HepG2 (cell line): ENCODE measurements around the gene CLIC1. TPM values are rescaled to one million over a fixed set of nuclear protein-coding genes. Genes with fewer than 3 reads are reported as not detected.

Source experiments
- ATAC-seq: fragments of 200-7000 bp; cut with Tn5 transposase; 3 replicates; pipeline ENCODE4 v1.9.1; 2020; ENCODE audit warnings: mild to moderate bottlenecking, moderate library complexity
- BruUV-seq: library from RNA; stranded (reverse); fragments of 400-500 nt; replicated peaks from 2 replicates; lab custom pipeline; 2021; lab: Mats Ljungman, UMichigan
- CTCF ChIA-PET: fragments of 300-600 bp; formaldehyde crosslinking; extraction: SDS; loops from one replicate; lab custom pipeline; 2021; ENCODE audit warnings: low total read pairs, inconsistent platforms, low intra/inter-chr PET ratio; lab: Yijun Ruan, JAX
- POLR2A ChIA-PET: fragments of 350-600 bp; sonication (Branson Sonifier 250); formaldehyde crosslinking; loops from one replicate; lab custom pipeline; 2020; ENCODE audit warnings: antibody characterized with exemption, inconsistent platforms; lab: Yijun Ruan, JAX
- DNase-seq: peaks from one replicate; pipeline ENCODE4 v3.0.0-alpha.2; 2015; ENCODE audit warnings: low spot score
- FAIRE-seq: peaks from 3 replicates; lab custom pipeline; 2011; peaks lifted over from hg19 to GRCh38; lab: Jason Lieb, UNC
- H2AFZ ChIP-seq: one replicate; pipeline ENCODE4 v1.6.1; 2011; ENCODE audit warnings: low read length, inconsistent platforms
- H3K27ac ChIP-seq: fragments of 300-600 bp; 3 replicates; pipeline ENCODE4 v1.8.0; 2011; ENCODE audit warnings: mixed run types, mild to moderate bottlenecking, mixed read lengths, low read length, inconsistent platforms; ENCODE audit not compliant: insufficient read depth; ENCODE audit errors: extremely low read length
- H3K27me3 ChIP-seq, 2 experiments: fragments of 200-600 bp in 1 of 2; 2 replicates in 1 of 2; 3 replicates in 1 of 2; pipeline versions ENCODE4 v1.6.0 to v1.8.0; 2011; ENCODE audit warnings: low read length in 2 of 2, mild to moderate bottlenecking in 2 of 2, moderate library complexity in 2 of 2, inconsistent platforms in 1 of 2; ENCODE audit not compliant: insufficient read depth in 2 of 2, control insufficient read depth in 1 of 2
- H3K36me3 ChIP-seq, 2 experiments: fragments of 200-600 bp in 1 of 2; replicated peaks in 1 of 2; 2 replicates in 1 of 2; 3 replicates in 1 of 2; pipeline versions ENCODE4 v1.5.1 to v1.8.0; 2011; ENCODE audit warnings: low read length in 2 of 2, inconsistent platforms in 1 of 2; ENCODE audit not compliant: insufficient read depth in 2 of 2, control insufficient read depth in 1 of 2
- H3K4me1 ChIP-seq: 2 replicates; pipeline ENCODE4 v1.5.1; 2012; ENCODE audit warnings: low read length, inconsistent platforms; ENCODE audit not compliant: insufficient read depth
- H3K4me2 ChIP-seq: 2 replicates; pipeline ENCODE4 v1.6.0; 2011; ENCODE audit warnings: low read depth, low read length, inconsistent platforms
- H3K4me3 ChIP-seq, 3 experiments: fragments of 200-600 bp in 1 of 3; sonication (generic), shearing (Covaris generic) in 1 of 3; replicated peaks in 1 of 3; 2 replicates each; pipeline ENCODE4 v1.5.1; 2011 to 2016; ENCODE audit warnings: low read length in 3 of 3, inconsistent platforms in 2 of 3, low read depth in 2 of 3, mild to moderate bottlenecking in 2 of 3, control low read depth in 1 of 3, mixed read lengths in 1 of 3; ENCODE audit not compliant: insufficient read depth in 1 of 3
- H3K79me2 ChIP-seq: one replicate; pipeline ENCODE4 v1.6.1; 2011; ENCODE audit warnings: low read length, inconsistent platforms; ENCODE audit not compliant: insufficient read depth
- H3K9ac ChIP-seq: 2 replicates; pipeline ENCODE4 v1.6.0; 2011; ENCODE audit warnings: mild to moderate bottlenecking, low read depth, low read length, inconsistent platforms; ENCODE audit not compliant: insufficient read depth
- H3K9me3 ChIP-seq: 2 replicates; pipeline ENCODE4 v1.5.1; 2012; ENCODE audit warnings: mild to moderate bottlenecking, low read length
- H4K20me1 ChIP-seq: 2 replicates; pipeline ENCODE4 v1.6.0; 2011; ENCODE audit warnings: inconsistent platforms, mild to moderate bottlenecking, low read length, moderate library complexity; ENCODE audit not compliant: insufficient read depth
- AGO2 ChIP-seq: fragments of 200-400 bp; formaldehyde crosslinking; optimal IDR thresholded peaks from 2 replicates; pipeline ENCODE3; 2017; ENCODE audit warnings: mild to moderate bottlenecking, low read depth, low read length, moderate library complexity
- CREM ChIP-seq, 2 experiments: sonication (generic) in 1 of 2; formaldehyde crosslinking in 1 of 2; IDR thresholded peaks; 2 replicates each; pipeline versions ENCODE4 v1.4.0 to v1.6.1; 2016 to 2020; ENCODE audit warnings: antibody characterized with exemption in 1 of 2, mild to moderate bottlenecking in 1 of 2, missing genetic modification reagents in 1 of 2
- RBFOX2 ChIP-seq: fragments of 200-400 bp; formaldehyde crosslinking; IDR thresholded peaks from 2 replicates; pipeline ENCODE4 v1.6.1; 2017; ENCODE audit warnings: low read depth, mild to moderate bottlenecking, low read length
- ZNF687 ChIP-seq: sonication (generic); formaldehyde crosslinking; IDR thresholded peaks from 2 replicates; pipeline ENCODE4 v1.5.1; 2020; ENCODE audit warnings: mild to moderate bottlenecking, missing genetic modification reagents, moderate library complexity
- ZNF768 ChIP-seq: sonication (generic); formaldehyde crosslinking; IDR thresholded peaks from 2 replicates; pipeline ENCODE4 v1.4.0; 2020; ENCODE audit warnings: missing genetic modification reagents
- ZNF839 ChIP-seq: sonication (generic); formaldehyde crosslinking; IDR thresholded peaks from 2 replicates; pipeline ENCODE4 v1.4.0; 2020; ENCODE audit warnings: missing genetic modification reagents, mild to moderate bottlenecking, borderline replicate concordance
- whole genome bisulfite sequencing: methylation state at CpG from one replicate; pipeline ENCODE4 v1.1.6; 2017; ENCODE audit warnings: low lambda C conversion rate; 5-methylcytosine and 5-hydroxymethylcytosine counted together
- in situ Hi-C: cut with HindIII; loops from 2 replicates; pipeline ENCODE4 v1.10.0; 2017; ENCODE audit warnings: low pct_unique_long_range_greater_than_20kb; ENCODE audit not compliant: extremely low pct_ligation_motif_present
- intact Hi-C: fragments of 100-400 bp; cut with micrococcal nuclease; formaldehyde crosslinking; loops from one replicate; pipeline ENCODE4 v1.10.0; 2022; ENCODE audit not compliant: unreplicated experiment
- polyA plus RNA-seq, 8 experiments: library from polyadenylated mRNA; depleted of rRNA in 3 of 8; stranded (reverse) in 7 of 8; unstranded in 1 of 8; fragments of >200 nt; fragmentation: Illumina TruSeq in 4 of 8; extraction: Trizol in 4 of 8; gene quantifications; 2 replicates each; pipeline versions ENCODE4 v1.2.1 to v1.2.3, GENCODE V29; 2011 to 2016; ENCODE audit warnings: low read depth in 4 of 8, missing spikeins in 1 of 8, mixed read lengths in 1 of 8; ENCODE audit not compliant: insufficient read depth in 1 of 8
- total RNA-seq, 5 experiments: library from RNA; depleted of rRNA; stranded (reverse); fragments of >200 nt; fragmentation: Illumina TruSeq; extraction: Trizol; gene quantifications; 2 replicates each; pipeline ENCODE4 v1.2.3, GENCODE V29; 2016; ENCODE audit warnings: low read depth in 1 of 5

Gene CLIC1
- total and polyA plus RNA-seq, 2 of the 13 experiments (the other 11 are each of a cell fraction or from before 2014, with no cell fraction given), result 602 to 891 TPM

- Histone ChIP-seq H3K79me2 (no peaks in the 10 kb centered on the region), H3K4me1 (peaks cover 47% of the 10 kb centered on the region), H3K9ac (no peak overlapping the region), H3K9me3 (no peaks in the 10 kb centered on the region), H3K27ac (peak overlapping the region; percentile 70), H4K20me1 (no peaks in the 10 kb centered on the region), H3K27me3 (no peaks in the 10 kb centered on the region), H2AFZ (no peak overlapping the region), H3K36me3 (peaks cover 36 to 42% of the 10 kb centered on the region in 2 experiments), H3K4me2 (0 out of 2 replicates have a peak overlapping the region, but pooled peaks have one; percentile 88), H3K4me3 (no peak overlapping the region)
- FAIRE-seq (no peak), ATAC-seq (no peak), DNase-seq (no peak)
- 97% methylated on average over 14 of the region's 43 CpGs for WGBS
- BruUV-seq, result no TSS peak
- intact Hi-C loops (loop anchor here (10.0 kb wide), 1 partner anchor 146 kb away; the partner anchor contains the start of gene C2), in situ Hi-C loops (no loop called here)
- ChIA-PET CTCF (no interaction called here), POLR2A (interaction anchor here (1.1 to 8.2 kb wide), 15 partner anchors 8 to 126 kb away, joined by 3 to 66 read pairs (median 10); partner anchors contain the start of genes BAG6, CLIC1, HSPA1A and HSPA1B)
- TF ChIP-seq RBFOX2 (peak; percentile 66), ZNF768 (CRISPR knock-in tag) (peak; percentile 28; the same call in 1 of the 2 replicates), ZNF839 (CRISPR knock-in tag) (0 out of 2 replicates have a peak, but pooled peaks have one; percentile 62), ZNF687 (CRISPR knock-in tag) (0 out of 2 replicates have a peak, but pooled peaks have one; percentile 19), AGO2 (peak; percentile 57), CREM (IDR thresholded peaks at IDR 0.05) (no peak), CREM (CRISPR knock-in tag; IDR thresholded peaks at IDR 0.05) (no peak)
Measured at GRCh38 chr6:31778999-31779885, 42.9 kb upstream of the CLIC1 start.
